Mammary epithelial cell (primary cell): ENCODE data around the gene NLRP9.

Source experiments
- EZH2 ChIP-seq: IDR thresholded peaks from 2 replicates; pipeline ENCODE4 v1.6.1; 2012; ENCODE audit warnings: low read length, inconsistent platforms, borderline replicate concordance
- TF ChIP-seq, protein P1 (sequence below), 2 donors: IDR thresholded peaks in 1 of 2; conservative IDR thresholded peaks in 1 of 2; 2 replicates each; pipeline ENCODE4 v1.5.1; 2011 to 2012; ENCODE audit warnings: inconsistent platforms in 2 of 2, low read length in 2 of 2, mild to moderate bottlenecking in 2 of 2, control low read depth in 1 of 2, low read depth in 1 of 2; ENCODE audit not compliant: insufficient read depth in 1 of 2; ENCODE audit errors: extremely low read depth in 1 of 2

DNA sequence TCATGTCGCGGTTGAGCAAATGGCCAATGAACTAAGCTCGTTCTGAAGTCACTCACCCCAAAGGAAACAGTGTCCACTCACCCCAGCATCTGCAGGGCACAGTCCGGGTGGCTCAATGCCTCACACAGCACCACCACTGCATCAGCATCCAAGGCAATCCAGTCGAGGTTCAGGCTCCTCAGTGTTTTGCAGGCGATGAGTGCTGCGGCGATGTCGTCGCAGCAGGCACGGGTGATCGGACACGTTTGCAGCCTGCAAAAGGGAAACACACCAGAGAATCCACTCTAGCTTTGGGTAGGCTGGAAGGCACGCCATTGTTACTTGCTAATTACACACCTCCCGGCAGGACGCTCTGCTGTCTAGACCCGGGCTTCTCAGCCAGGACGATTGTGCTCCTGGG, 26.5 kb downstream of the NLRP9 start:
- TF ChIP-seq, protein P1, sequence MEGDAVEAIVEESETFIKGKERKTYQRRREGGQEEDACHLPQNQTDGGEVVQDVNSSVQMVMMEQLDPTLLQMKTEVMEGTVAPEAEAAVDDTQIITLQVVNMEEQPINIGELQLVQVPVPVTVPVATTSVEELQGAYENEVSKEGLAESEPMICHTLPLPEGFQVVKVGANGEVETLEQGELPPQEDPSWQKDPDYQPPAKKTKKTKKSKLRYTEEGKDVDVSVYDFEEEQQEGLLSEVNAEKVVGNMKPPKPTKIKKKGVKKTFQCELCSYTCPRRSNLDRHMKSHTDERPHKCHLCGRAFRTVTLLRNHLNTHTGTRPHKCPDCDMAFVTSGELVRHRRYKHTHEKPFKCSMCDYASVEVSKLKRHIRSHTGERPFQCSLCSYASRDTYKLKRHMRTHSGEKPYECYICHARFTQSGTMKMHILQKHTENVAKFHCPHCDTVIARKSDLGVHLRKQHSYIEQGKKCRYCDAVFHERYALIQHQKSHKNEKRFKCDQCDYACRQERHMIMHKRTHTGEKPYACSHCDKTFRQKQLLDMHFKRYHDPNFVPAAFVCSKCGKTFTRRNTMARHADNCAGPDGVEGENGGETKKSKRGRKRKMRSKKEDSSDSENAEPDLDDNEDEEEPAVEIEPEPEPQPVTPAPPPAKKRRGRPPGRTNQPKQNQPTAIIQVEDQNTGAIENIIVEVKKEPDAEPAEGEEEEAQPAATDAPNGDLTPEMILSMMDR (conservative IDR thresholded peaks at IDR 0.05 in 1 of 2, IDR thresholded peaks at IDR 0.05 in 1 of 2; ENCODE audit: extremely low read depth in 1 of 2, insufficient read depth in 1 of 2, low read depth in 1 of 2, low read length in 2 of 2): no peak
- no peak for TF ChIP-seq EZH2
